Stimulated activated CD4-positive, alpha-beta T cell treated with anti-CD3 and anti-CD28 coated beads, TNF-alpha, amount 100 ng/mL, for 24 hours (primary cell): ENCODE measurements around the gene ATP8A2.
A peak's percentile ranks its signal among the peaks of the same experiment; 100 is the strongest.
"Not testable (repeated sequence)": the region's sequence is repeated elsewhere in the genome, so short reads cannot be mapped to it uniquely, and the experiment has no call there.

Source experiments
- DNase-seq, 3 experiments: peaks; one replicate each; pipeline ENCODE4 v3.0.0-alpha.2; 2020; ENCODE audit warnings: low read depth in 3 of 3

The ATP8A2 gene

GRCh38 chr13:25541434-25542123 is 169.8 kb downstream of the ATP8A2 start:
- no peak for DNase-seq

- not testable (repeated sequence) for DNase-seq
Observed at GRCh38 chr13:25548991-25549390, 177.2 kb downstream of the ATP8A2 start.

- DNase-seq = no peak
Observed at GRCh38 chr13:25561812-25562211, 190.0 kb downstream of the ATP8A2 start.

GRCh38 chr13:25570185-25570584 is 198.4 kb downstream of the ATP8A2 start:
- no peak for DNase-seq

GRCh38 chr13:25571237-25571636 is 199.5 kb downstream of the ATP8A2 start:
- DNase-seq = no peak

GRCh38 chr13:25572171-25572570 is 200.4 kb downstream of the ATP8A2 start:
- not testable (repeated sequence) for DNase-seq

- peak; percentile 46 to 66 (median 60) for DNase-seq
Observed at GRCh38 chr13:25574437-25575411, 202.9 kb downstream of the ATP8A2 start.

- no peak for DNase-seq
Observed at GRCh38 chr13:25575562-25575961, 203.8 kb downstream of the ATP8A2 start.

GRCh38 chr13:25578526-25578925 is 206.8 kb downstream of the ATP8A2 start:
- DNase-seq = no peak

GRCh38 chr13:25579221-25579620 is 207.4 kb downstream of the ATP8A2 start:
- DNase-seq = no peak

- no peak for DNase-seq
Observed at GRCh38 chr13:25581351-25581750, 209.6 kb downstream of the ATP8A2 start.

GRCh38 chr13:25584087-25584486 is 212.3 kb downstream of the ATP8A2 start:
- no peak for DNase-seq

GRCh38 chr13:25585000-25585399 is 213.2 kb downstream of the ATP8A2 start:
- no peak for DNase-seq

- no peak for DNase-seq
Observed at GRCh38 chr13:25587326-25587980, 215.7 kb downstream of the ATP8A2 start.

GRCh38 chr13:25588336-25589060 is 216.7 kb downstream of the ATP8A2 start:
- no peak for DNase-seq

- DNase-seq = no peak
Observed at GRCh38 chr13:25598421-25598820, 226.6 kb downstream of the ATP8A2 start.

GRCh38 chr13:25602176-25602575 is 230.4 kb downstream of the ATP8A2 start:
- no peak for DNase-seq

- DNase-seq = no peak
Observed at GRCh38 chr13:25604106-25604505, 232.3 kb downstream of the ATP8A2 start.

GRCh38 chr13:25607096-25607495 is 235.3 kb downstream of the ATP8A2 start:
- DNase-seq = no peak

- no peak for DNase-seq
Observed at GRCh38 chr13:25608181-25608580, 236.4 kb downstream of the ATP8A2 start.

- no peak for DNase-seq
Observed at GRCh38 chr13:25616674-25617073, 244.9 kb downstream of the ATP8A2 start.

- DNase-seq = no peak
Observed at GRCh38 chr13:25619897-25620296, 248.1 kb downstream of the ATP8A2 start.
